ENCODE data around the gene FGFR3.

FGFR3 gene

DNA sequence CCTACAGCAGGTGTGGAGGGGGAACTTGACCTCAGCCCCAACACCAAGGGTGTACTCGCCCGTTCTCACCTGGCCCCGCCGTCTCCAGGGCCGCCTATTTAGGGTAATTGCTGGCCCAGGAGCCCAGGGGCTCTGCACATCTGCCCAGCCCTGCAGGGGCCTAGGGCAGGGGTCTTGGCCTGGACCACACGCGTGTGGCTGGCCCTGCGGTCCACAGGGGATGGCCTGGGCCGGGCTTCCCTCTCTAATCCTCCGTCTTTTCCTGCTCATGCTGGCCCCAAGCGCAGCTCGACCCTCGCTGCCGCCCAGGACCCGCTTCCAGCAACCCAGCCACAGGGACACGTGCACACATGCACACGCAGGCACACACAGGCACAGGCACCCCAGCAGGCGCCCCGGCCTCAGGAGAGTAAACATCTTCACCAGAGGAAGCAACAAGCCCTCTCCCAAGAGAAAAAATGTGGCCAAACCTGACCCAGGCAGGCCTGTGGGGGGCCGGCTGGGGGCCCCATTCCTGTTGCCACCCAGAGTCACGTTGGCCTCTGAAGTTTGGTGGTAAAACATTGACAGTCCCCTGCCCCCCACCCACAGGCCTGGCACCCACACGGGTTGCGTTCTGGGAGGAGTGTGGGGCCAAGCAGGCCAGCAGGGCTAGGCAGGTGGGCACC is 24.6 kb upstream of the FGFR3 start:
- TF ChIP-seq TAF1 (IDR thresholded peaks at IDR 0.05; ENCODE audit: borderline replicate concordance, insufficient read depth, low read length) (no peak), SIN3A (IDR thresholded peaks at IDR 0.05; ENCODE audit: borderline replicate concordance, insufficient read depth, low read length) (no peak), FOXP2 (optimal IDR thresholded peaks at IDR 0.05; ENCODE audit: borderline replicate concordance, extremely low read depth, extremely low read length, insufficient read depth) (no peak), REST (IDR thresholded peaks at IDR 0.05; ENCODE audit: insufficient read depth in 1 of 2, low read depth in 2 of 2, low read length in 2 of 2) (no peak), POLR2AphosphoS5 (IDR thresholded peaks at IDR 0.05; ENCODE audit: low read depth, low read length) (no peak)

GRCh38 chr4:1769692-1770091 is 23.4 kb upstream of the FGFR3 start:
- TF ChIP-seq REST (IDR thresholded peaks at IDR 0.05; ENCODE audit: insufficient read depth in 1 of 2, low read depth in 2 of 2, low read length in 2 of 2) (no peak), TAF1 (IDR thresholded peaks at IDR 0.05; ENCODE audit: borderline replicate concordance, insufficient read depth, low read length) (no peak), FOXP2 (optimal IDR thresholded peaks at IDR 0.05; ENCODE audit: borderline replicate concordance, extremely low read depth, extremely low read length, insufficient read depth) (no peak), POLR2AphosphoS5 (IDR thresholded peaks at IDR 0.05; ENCODE audit: low read depth, low read length) (no peak), SIN3A (IDR thresholded peaks at IDR 0.05; ENCODE audit: borderline replicate concordance, insufficient read depth, low read length) (no peak)

GRCh38 chr4:1770245-1770644 is 22.8 kb upstream of the FGFR3 start:
- no peak for TF ChIP-seq TAF1 (IDR thresholded peaks at IDR 0.05; ENCODE audit: borderline replicate concordance, insufficient read depth, low read length)
- TF ChIP-seq POLR2AphosphoS5 (IDR thresholded peaks at IDR 0.05; ENCODE audit: low read depth, low read length), result no peak
- no peak for TF ChIP-seq SIN3A (IDR thresholded peaks at IDR 0.05; ENCODE audit: borderline replicate concordance, insufficient read depth, low read length)
- no peak for TF ChIP-seq REST (IDR thresholded peaks at IDR 0.05; ENCODE audit: insufficient read depth in 1 of 2, low read depth in 2 of 2, low read length in 2 of 2)
- no peak for TF ChIP-seq FOXP2 (optimal IDR thresholded peaks at IDR 0.05; ENCODE audit: borderline replicate concordance, extremely low read depth, extremely low read length, insufficient read depth)

GRCh38 chr4:1770791-1771231 is 22.3 kb upstream of the FGFR3 start:
- no peak for TF ChIP-seq FOXP2 (optimal IDR thresholded peaks at IDR 0.05; ENCODE audit: borderline replicate concordance, extremely low read depth, extremely low read length, insufficient read depth)
- no peak for TF ChIP-seq POLR2AphosphoS5 (IDR thresholded peaks at IDR 0.05; ENCODE audit: low read depth, low read length)
- no peak for TF ChIP-seq REST (IDR thresholded peaks at IDR 0.05; ENCODE audit: insufficient read depth in 1 of 2, low read depth in 2 of 2, low read length in 2 of 2)
- no peak for TF ChIP-seq TAF1 (IDR thresholded peaks at IDR 0.05; ENCODE audit: borderline replicate concordance, insufficient read depth, low read length)
- TF ChIP-seq SIN3A (IDR thresholded peaks at IDR 0.05; ENCODE audit: borderline replicate concordance, insufficient read depth, low read length), result no peak

Data from PFSK-1 (cell line).